HEK293T (cell line): ENCODE results near the gene ACLY.

ENCODE experiments used
- HDGF ChIP-seq: fragments of 450-650 bp; IDR thresholded peaks from 2 replicates; pipeline ENCODE4 v1.6.1; 2017; ENCODE audit warnings: antibody characterized with exemption, borderline replicate concordance
- SUZ12 ChIP-seq: fragments of 450-650 bp; IDR thresholded peaks from 2 replicates; pipeline ENCODE4 v1.6.1; 2016; ENCODE audit warnings: mild to moderate bottlenecking

DNA sequence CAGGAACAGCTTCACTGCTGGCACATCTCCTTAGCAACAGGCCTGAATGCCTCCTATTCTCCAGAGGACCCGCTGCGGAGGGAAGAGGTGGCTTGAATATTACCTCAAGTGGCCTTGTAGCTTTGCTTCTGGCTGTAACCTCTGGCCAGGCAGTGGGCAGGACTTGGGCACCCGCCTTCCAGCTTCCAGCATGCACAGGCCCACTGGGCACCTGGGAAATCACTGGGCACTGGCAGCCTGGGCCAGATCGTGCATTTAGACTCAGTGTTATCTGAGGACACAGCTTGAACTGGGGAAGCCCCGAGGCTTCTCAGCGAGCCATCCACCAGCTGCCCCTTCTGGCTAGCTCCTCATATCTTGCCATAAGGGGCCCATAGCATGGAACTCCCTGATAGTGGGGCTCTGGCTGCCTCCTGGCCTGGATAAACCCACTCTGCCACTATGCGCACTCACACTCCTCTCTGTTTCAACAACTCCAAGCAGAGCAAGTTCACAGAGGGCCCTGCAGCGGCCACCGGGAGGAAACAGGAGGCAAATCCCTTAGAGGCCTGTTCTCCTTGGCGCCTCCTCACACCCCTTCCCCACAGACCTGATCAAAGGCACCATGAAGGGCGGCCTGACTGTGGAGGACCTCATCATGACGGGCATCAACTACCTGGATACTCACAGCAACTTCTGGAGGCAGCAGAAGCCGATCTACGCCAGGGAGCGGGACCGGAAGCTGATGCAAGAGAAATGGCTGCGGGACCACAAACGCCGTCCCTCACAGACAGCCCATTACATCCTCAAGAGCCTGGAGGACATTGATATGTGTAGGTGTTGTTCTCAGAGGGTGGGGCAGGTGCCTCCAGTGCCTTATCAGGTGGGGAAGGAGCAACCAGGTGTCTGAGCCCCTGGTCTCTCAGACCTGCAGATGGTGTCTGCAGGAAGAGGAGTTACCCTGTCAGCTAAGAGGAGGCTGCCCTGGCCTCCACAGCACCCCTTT, 19.5 kb upstream of the ACLY start:
- TF ChIP-seq HDGF (no peak), SUZ12 (no peak)
